Neural progenitor cell (in vitro differentiated cells): ENCODE data around the gene BCAS1.

Experiments used
- CTCF ChIP-seq: fragments of 200-600 bp; sonication (generic); IDR thresholded peaks from 2 replicates; pipeline ENCODE4 v1.5.1; 2017; ENCODE audit warnings: antibody characterized with exemption, mild to moderate bottlenecking
- EZH2 ChIP-seq: fragments of 200-600 bp; sonication (generic); IDR thresholded peaks from 2 replicates; pipeline ENCODE4 v1.6.1; 2017; ENCODE audit warnings: antibody characterized with exemption, mild to moderate bottlenecking, moderate library complexity
- EZH2phosphoT487 ChIP-seq: fragments of 200-600 bp; sonication (generic); IDR thresholded peaks from 2 replicates; pipeline ENCODE4 v1.6.1; 2017; ENCODE audit warnings: antibody characterized with exemption

- TF ChIP-seq EZH2phosphoT487 (no peak), CTCF (no peak), EZH2 (no peak)
Observed at GRCh38 chr20:54119744-54120143, 49.4 kb upstream of the BCAS1 start.
